Measurements from ENCODE around the gene KCNJ6.

- TF ChIP-seq EZH2 (IDR thresholded peaks at IDR 0.05) (no peak), POLR2A (IDR thresholded peaks at IDR 0.05; ENCODE audit: borderline replicate concordance, extremely low read depth, insufficient read depth, insufficient read length) (no peak), EGR1 (IDR thresholded peaks at IDR 0.05; ENCODE audit: low read depth) (no peak)
Observed at GRCh38 chr21:37574316-37574715, 341.9 kb downstream of the KCNJ6 start.

Measured in HCT116 (cell line).